Measurements from ENCODE around the gene SCAI.
"Not testable (repeated sequence)": the region's sequence is repeated elsewhere in the genome, so short reads cannot be mapped to it uniquely, and the experiment has no call there.

The SCAI gene

DNA sequence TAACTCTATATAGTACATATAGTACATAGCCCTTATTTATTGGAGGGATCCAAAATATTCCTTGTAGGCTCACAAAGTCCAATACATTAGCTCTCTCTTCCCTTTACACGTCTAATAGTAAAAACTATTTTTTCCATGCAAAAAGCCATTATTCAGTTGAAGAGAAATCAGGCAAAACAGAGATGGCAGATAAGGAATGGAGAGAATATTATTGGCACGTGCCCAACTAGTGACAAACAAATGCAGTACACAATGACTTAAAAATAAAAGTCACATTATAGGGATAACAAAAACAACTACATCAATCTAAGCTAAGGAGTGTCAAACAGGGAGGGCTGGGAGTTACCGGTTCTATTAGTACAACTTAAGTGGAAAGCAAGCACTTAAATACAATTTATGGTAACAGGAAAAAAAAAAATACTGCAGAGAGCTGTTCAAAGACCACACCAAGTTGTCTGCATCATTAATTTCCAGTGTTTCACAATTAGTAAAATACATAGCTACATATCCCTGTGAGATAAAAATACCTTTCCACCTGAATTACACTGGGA, 4.1 kb upstream of the SCAI start:
- peak; percentile 26 for DNase-seq

DNA sequence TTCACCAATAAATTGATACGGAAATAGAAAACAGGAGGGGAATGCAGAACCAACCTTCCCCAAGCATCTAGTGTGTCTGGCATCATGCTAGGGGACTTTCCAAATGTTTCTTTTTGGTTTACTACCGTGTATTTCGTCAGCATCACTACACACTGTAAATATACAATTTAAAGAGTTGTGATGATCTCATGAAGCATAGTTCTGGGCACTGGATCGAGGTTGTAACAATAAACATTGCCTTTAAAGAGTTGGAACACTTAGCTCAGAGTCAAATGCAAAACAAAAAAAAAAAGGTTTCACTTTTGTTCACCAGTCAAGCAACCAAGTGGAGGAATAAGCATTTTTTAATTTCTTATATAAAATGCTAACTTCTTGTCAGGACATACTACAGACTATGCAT, 2.9 kb upstream of the SCAI start:
- no peak for DNase-seq

DNA sequence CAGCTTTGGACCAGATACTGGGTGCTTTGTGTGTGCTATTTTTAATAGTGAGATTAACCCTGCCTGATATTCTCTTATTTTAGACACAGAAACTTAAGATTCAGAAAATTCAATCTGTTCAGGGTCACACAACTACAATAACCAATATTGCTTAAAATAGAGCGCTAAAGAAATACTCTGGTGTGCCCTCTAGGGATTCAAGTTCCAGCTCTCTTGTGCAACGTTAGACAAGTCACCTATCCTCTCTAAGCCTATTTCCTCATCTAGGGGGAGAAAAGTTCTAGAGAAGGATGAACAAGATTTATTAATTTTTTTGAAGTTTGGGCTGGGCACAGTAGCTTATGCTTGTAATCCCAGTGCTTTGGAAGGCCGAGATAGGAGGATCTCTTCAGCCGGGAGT, 2.1 kb upstream of the SCAI start:
- no peak for DNase-seq

DNA sequence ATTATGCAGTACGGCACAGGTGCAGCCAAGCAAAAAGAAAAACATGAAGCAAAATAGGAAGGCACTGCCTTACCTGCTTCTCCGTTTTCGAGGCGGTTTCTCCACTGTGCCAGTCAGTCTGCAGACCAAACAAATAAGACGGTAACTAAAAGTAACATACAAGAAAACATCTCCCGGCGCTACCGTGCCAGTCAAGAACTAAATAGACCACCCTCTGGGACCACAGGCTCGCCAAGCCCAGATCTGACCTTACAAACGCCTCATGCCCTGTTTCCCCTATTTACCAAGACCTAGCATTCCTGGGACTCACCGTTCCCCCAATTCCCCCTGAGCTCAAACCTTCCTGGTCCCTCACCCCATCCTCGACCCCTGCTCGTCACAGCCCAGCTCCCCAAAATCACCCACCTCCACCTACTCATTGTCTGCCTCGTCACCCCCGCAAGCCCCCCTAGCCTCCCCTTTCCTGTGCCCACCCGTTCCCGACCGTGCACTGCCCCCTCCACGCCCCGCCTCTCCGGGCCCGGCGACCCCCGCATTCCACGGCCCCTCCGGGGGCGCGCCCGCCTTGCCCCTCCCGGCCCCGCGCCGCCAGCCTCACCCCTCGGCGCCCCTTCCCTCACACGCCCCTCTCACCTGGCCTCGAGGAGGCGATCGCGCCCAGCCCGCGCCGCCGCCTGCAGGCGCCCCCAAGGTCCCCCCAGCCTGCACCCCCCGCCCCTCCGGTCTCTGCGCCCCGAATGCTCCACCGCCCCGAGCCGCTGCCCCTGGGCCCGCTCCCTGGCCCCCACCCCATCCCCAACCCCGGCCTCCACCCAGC, 560 bp downstream of the SCAI start:
- DNase-seq = no peak

DNA sequence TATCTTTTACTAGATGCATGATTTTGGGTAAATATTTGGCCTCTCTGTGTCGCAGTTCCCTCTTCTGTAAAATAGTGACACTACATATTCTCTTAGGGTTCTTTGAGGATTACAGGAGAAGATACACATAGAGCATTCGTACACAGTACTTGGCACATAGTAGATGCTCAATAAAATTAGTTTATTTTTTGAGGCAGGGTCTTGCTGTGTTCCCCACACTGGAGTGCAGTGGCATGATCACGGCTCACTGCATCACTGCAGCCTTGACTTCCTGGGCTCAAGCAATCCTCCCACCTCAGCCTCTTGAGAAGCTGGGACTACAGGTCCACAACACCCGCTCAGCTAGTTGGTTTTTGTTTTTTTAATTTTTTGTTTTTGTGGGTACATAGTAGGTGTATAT, 1.6 kb downstream of the SCAI start:
- DNase-seq = no peak

DNA sequence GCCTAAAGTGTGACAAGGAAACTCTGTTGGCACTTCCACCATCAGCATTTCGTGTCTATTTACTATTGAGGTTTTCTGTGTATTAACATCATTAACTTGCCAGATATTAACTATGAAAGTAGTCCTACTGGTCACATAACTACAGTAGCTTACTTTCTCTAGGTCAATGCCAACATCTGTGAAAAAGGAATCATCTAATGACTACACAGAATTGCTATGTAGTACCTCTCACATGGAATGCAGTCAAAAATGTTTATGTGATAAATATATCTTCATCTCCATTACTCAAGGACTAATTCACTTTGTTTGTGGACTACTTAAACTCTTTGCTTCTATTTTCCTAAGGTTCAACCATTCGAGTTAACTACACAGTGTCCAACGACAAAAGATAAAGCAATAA, 2.1 kb downstream of the SCAI start:
- DNase-seq = no peak

DNA sequence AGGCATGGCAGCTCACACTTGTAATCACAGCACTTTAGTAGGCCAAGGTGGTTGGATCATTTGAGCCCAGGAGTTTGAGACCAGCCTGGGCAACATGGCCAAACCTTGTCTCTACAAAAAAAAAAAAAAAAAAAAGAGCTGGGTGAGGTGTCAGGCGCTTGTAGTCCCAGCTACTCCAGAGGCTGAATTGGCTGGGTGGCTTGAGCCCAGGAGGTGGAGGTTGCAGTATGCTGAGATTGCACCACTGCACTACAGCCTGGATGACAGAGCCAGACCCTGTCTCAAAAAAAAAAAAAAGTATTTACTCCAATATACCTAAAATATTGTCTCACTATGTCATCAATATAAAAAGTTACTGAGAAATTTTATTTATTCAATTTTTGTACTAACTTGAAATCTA, 2.8 kb downstream of the SCAI start:
- no peak for DNase-seq

DNA sequence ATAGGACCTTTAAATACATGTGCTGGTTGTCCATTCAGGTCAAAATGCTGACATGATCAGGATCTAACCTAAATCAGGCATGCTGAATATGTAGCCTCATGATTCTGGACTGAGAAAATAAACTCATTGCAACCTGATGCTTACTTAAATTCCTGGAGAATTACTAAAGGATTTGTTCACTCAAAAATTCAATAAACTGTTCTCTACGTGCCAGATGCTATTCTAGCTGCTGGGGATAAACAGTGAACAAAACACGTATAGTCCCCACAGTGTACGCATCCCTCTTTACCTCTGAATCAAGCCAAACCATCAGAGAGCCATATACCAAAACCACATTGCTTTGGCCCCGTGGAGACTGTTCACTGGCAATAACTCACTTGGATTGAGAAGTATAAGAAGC, 6.1 kb downstream of the SCAI start:
- no peak for DNase-seq

DNA sequence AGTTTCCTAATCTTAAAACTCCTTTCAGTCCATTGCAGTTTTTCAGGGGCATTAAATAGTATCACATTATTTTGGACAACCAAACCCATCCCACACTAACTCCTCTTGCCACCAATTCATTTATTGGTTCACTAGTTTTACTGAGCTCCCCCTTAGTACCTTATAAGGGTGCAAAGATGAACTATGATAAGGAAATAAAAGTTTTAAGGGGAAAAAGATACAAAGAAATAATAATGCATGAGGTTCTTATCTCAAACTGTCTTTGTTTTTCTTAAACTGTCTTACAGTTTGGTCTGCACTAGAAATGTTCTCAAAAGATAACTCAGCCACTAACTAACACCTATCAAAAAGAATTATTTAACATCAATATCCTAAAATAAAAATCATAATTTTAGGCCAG, 8.4 kb downstream of the SCAI start:
- DNase-seq = no peak

DNA sequence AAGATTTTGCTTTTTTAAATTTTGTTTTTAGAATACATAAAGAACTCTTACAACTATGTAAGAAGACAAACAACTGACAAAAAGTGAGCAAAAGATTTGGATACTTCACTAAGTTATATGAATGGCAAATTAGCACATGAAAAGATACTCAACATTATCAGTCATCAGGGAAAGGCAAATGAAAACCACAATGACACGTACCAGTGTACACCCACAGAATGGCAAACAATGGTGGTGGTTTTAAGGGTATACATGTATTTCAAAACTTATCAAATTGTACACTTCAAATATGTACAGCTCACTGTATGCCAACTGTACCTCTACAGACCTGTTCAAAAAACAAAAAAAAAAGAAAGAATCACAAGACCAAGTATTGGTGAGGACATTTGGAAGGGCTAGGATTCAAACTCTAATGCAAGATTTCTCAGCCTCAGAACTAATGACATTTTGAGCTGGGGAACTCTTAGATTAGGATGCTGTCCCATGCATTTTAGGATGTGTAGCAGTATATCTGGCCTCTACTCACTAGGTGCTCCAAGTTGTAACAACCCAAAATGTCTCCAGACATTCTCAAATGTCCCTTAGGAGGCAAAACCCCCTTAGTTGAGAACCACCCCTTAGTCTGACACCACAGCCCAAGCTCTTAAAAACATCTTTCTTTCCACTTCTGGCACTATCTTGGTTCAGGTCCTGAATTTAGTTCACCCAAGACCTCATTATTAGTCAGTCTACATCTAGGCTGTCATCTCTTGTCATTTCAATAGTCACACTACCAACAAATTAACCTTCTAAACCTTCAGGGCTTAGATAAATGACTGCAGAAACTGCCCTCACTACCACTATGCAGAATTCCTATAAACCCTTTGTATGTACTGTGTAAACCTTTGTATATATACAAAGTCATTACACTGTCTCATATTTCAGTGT, 9.7 kb downstream of the SCAI start:
- DNase-seq = no peak

DNA sequence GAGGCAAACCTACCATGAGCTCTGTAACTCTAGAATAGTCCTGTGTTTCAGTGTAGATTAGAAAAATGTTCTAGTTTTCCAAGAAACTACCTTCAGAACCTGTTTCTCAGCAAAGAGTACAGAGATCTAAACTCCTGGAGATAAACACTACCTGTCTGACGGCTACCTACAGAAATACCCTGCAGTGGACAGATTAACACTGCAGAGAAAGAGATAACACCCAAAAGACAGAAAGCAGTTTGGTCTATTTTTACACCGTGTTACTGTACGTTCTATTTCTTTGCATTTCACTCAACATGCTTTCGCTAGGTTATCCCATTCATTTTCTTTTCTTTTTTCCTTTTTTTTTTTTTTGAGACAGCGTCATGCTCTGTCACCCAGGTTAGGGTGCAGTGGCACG, 11.6 kb downstream of the SCAI start:
- no peak for DNase-seq

DNA sequence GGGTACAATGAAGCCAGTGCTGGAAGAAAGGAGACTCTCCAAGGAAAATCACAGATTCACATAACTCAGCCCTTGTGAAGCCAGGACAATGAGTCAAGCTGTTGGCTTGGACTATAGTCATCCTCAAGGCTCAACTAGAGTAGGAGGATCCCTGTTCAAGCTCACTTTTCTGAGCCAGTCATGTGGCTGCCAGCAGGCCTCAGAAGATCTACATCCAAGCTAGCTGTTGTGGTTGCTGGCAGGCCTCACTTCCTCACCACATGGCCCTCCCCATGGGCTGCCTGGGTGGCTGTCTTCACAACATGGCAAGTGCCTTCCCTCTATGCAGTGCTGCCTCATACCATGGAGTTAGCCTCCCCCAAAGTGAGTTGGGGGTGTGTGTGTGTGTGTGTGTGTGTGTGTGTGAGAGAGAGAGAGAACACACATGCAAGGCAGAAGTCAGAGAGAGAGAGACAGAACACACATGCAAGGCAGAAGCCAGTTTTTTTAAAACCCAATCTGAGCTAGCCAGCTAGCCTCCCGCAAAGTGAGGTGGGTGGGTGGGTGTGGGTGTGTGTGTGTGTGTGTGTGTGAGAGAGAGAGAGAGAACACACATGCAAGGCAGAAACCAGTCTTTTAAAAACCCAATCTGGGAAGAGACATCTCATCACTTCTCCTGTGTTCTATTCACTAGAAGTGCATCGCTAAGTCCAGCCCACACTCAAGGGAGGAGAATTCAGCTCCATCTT, 17.1 kb downstream of the SCAI start:
- no peak for DNase-seq

DNA sequence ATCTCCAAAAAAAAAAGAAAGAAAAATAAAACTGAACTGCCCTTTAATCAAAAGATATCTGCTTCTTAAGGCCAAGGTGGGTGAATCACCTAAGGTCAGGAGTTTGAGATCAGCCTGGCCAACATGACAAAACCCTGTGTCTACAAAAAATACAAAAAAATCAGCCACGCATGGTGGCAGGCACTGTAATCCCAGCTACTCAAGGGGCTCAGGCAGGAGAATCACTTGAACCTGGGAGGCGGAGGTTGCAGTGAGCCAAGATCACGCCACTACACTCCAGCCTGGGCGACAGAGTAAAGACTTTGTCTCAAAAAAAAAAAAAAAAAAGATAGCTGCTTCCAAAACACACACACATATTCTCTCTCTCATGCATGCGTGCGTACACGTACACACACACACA, 17.8 kb downstream of the SCAI start:
- DNase-seq = no peak

DNA sequence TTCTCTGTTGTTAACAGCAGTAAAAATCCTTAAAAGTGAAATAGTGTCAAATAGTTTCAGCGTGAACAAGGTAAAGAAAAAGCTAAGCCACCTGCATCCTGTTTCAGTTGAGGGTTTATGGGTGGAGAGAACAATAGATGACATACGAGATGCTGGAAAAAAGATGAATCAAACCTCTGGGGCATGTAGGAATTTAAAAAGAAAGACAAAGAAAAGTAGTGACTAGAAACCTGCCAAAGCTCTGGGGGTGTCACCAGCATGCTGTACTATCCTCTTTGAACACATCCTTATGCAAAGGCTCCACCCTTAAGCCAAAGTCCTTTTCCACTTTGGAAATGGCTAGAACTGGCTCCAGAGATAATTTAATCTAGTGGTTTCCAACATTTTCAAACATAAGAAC, 22.2 kb downstream of the SCAI start:
- DNase-seq = no peak

DNA sequence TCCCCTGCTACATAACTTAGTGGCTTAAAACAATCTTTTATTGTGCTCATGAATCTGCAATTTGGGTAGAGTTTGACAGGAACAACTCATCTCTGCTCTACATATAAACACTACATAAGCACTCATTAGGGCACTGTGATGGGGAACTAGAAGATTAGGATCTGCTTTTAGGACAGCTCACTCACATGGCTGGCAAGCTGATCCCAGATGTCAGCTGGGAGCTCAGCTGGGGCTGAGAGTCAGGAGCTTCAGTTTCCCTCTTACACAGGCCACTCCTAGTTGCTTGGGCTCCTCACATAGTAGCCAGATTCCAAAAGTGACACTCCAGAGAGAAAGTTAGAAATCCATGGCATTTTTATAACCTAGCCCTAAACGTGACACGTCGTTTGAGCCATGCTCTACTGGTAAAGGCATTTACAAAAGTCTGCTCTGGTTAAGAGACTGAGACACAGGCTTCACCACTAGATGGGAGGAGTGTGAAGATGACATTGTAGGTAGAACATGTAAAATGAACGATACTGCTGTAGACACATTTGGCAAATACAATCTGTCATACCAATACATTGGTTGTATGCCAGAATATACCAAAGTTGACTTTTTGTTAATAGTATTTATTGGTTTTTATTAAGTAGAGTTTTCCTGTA, 23.6 kb downstream of the SCAI start:
- DNase-seq = no peak

DNA sequence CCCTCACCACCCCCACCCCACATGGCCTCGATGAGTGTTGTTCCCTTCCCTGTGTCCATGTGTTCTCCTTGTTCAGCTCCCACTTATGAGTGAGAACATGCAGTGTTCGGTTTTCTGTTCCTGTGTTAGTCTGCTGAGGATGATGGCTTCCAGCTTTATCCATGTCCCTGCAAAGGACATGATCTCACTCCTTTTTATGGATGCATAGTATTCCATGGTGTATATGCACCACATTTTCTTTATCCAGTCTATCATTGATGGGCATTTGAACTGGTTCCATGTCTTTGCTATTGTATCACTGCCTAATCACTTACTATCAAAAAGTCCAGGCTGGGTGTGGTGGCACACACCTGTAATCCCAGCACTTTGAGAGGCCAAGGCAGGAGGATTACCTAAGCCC, 24.6 kb downstream of the SCAI start:
- DNase-seq = not testable (repeated sequence)

DNA sequence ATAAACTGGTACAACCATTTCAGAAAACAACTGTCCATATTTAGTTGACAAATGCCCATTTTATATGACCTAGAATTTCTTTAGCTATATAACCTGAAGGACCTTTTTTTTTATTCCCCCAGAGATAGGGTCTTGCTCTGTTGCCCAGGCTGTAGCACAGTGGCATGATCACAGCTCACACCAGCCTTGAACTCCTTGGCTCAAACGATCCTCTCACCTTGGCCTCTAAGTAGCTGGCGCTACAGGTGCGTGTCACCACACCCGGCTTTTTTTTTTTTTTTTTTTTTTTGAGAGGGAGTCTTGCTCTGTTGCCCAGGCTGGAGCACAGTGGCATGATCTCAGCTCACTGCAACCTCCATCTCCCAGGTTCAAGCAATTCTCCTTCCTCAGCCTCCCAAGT, 28.8 kb downstream of the SCAI start:
- not testable (repeated sequence) for DNase-seq

DNA sequence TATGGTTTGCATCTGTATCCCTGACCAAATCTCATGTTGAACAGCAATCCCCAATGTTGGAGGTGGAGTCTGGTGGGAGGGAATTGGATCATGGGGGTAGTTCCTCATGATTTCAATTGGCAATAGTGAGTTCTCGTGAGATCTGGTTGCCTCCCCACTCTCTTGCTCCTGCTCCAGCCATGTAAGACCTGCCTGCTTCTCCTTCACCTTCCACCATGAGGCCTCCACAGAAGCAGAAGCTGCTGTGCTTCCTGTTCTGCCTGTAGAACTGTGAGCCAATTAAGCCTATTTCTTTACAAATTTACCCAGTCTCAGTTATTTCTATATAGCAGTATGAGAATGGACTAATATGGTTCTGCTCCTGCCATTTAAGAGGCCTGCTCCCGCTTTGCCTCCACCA, 32.9 kb downstream of the SCAI start:
- DNase-seq = no peak

DNA sequence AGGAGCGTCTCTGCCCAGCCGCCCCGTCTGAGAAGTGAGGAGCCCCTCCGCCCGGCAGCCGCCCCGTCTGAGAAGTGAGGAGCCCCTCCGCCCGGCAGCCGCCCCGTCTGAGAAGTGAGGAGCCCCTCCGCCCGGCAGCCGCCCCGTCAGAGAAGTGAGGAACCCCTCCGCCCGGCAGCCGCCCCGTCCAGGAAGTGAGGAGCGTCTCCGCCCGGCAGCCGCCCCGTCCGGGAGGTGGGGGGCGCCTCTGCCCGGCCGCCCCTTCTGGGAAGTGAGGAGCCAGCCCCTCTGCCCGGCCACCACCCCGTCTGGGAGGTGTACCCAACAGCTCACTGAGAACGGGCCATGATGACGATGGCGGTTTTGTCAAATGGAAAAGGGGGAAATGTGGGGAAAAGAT, 34.8 kb downstream of the SCAI start:
- DNase-seq = not testable (repeated sequence)

DNA sequence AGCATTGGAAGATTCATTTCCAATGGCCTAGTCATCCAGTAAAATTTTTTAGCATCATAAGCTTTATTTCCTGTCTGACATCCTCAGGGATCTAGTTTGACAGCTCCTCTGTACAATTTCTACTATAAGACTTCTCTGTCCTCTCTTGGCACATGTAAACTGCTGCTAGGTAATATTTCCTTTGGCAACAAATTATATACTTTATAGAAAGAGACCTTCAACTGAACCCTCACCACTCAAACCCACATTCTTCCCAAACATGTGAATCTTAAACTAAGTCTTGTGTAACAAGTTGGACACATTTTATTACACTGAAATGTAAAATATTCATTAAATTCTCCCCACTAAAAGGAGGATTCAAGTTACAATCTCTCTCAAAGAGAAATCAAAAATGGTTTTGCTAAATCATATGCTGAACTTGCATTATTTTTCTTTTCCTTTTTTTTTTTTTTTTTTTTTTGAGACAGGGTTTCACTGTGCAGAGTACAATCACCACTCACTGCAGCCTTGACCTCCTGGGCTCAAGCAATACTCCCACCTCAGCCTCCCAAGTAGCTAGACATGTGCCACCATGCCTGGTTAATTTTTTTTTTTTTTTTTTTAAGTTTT, 36.9 kb downstream of the SCAI start:
- no peak for DNase-seq

DNA sequence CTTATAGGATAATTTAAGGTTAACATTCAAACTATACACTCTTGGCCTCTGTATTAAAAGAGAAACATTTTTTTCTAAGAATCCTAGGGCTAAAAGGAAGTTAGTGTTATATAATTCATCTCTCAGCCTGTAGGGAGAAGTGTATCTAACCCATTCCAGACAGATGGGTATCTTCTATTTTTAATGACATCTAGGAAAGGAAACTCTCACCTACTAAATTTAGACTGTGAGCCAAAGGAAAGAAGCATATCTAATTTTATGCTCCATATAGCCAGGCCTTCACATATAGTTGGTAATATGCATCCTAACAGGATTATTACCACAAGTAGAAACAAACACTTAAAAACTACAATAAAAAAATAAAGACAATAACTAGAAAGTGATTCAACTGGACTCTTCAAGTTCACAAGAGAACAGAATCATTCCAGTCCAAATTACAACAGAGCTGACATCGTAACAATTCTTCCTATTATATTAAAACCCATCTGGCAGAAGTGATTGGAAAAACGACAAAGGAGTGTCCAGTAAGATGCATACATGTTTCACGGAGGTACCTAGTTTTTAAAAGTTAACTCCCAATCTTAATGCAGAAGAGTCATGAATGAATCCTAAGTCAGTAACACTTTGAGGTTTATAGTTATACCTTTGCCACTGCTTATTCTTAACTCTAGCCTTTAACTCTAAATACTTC, 39.4 kb downstream of the SCAI start:
- DNase-seq = no peak

DNA sequence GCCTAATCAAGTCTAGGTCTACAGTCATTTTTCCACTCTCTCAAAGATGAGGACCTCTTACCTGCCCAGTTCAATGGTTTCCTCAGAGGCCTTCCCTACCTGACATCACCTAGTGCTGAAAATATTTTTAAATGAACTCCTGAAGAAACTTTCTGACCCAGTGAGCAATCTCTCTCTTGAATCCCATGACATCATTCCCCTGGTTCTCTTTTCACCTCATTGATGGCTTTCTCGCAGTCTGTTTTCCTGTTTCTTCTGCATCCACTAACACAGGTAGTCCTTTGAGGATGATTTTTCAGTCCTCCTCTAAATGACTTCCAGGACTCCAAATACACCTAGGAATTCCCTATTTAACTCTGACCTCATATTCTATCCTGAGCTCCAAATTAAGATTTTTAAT, 40.3 kb downstream of the SCAI start:
- DNase-seq = no peak

Data from NCI-H2029 treated with DMSO at 0.1 percent for 48 hours (cell line).